GM10266 (cell line): ENCODE measurements around the gene LARP6.

ENCODE experiments used
- DNase-seq: peaks from one replicate; pipeline ENCODE4 v3.0.0; 2012; ENCODE audit errors: extremely low spot score
- CTCF ChIP-seq: IDR thresholded peaks from 2 replicates; pipeline ENCODE4 v1.5.1; 2012; ENCODE audit warnings: mild to moderate bottlenecking, low read depth; ENCODE audit not compliant: control insufficient read depth, insufficient read depth; ENCODE audit errors: missing control alignments

Gene LARP6

DNA sequence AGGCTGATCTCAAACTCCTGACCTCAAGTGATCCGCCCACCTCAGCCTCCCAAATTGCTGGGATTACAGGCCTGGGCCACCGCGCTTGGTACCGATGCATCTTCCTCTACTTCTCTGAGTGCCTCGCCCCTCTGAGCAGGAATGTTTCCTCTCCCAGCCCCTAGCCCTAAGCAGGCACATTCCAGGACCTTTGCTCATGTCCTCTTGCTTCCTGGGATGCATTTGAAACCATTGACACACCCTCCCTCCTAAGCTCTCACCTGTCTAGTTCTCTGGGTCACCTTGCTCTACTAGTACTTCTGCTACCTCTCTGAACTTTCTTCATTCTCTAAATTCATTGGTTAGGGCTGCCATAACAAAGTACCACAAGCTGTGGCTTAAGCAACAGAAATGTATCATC, 72.7 kb downstream of the LARP6 start:
- no peak for DNase-seq
- no peak for TF ChIP-seq CTCF
